Activated CD4-positive, alpha-beta T cell treated with anti-CD3 and anti-CD28 coated beads for 1 hour (primary cell): ENCODE measurements around the gene CCT8L2.
"Not testable (repeated sequence)": the region's sequence is repeated elsewhere in the genome, so short reads cannot be mapped to it uniquely, and the experiment has no call there.

Source experiments
- DNase-seq: peaks from one replicate; pipeline ENCODE4 v3.0.0-alpha.2; 2020

CCT8L2 gene

GRCh38 chr22:16592710-16593109 lies at the start of gene CCT8L2:
Gene CCT8L2, minus strand, starts transcription at chr22:16592810. Its CDS starts 260 bp downstream, at chr22:16592550.
- DNase-seq: not testable (repeated sequence)

GRCh38 chr22:16635442-16635841 lies 42.8 kb upstream of the CCT8L2 start:
- not testable (repeated sequence) for DNase-seq

GRCh38 chr22:16634092-16634491 lies 41.5 kb upstream of the CCT8L2 start:
- not testable (repeated sequence) for DNase-seq

- not testable (repeated sequence) for DNase-seq
These were observed 35.9 kb upstream of the CCT8L2 start for GRCh38 chr22:16628476-16628875.

GRCh38 chr22:16625018-16625417 lies 32.4 kb upstream of the CCT8L2 start:
- DNase-seq: not testable (repeated sequence)

GRCh38 chr22:16623595-16623994 lies 31.0 kb upstream of the CCT8L2 start:
- DNase-seq: not testable (repeated sequence)

- DNase-seq: not testable (repeated sequence)
These were observed 24.9 kb upstream of the CCT8L2 start for GRCh38 chr22:16617516-16617915.

- not testable (repeated sequence) for DNase-seq
These were observed 23.9 kb upstream of the CCT8L2 start for GRCh38 chr22:16616390-16616938.

- not testable (repeated sequence) for DNase-seq
These were observed 23.1 kb upstream of the CCT8L2 start for GRCh38 chr22:16615606-16616245.

- DNase-seq: no peak
These were observed 17.1 kb upstream of the CCT8L2 start for GRCh38 chr22:16609548-16610261.

- no peak for DNase-seq
These were observed 16.3 kb upstream of the CCT8L2 start for GRCh38 chr22:16608931-16609330.

- DNase-seq: not testable (repeated sequence)
These were observed 11.8 kb upstream of the CCT8L2 start for GRCh38 chr22:16604257-16604998.

GRCh38 chr22:16603770-16604242 lies 11.2 kb upstream of the CCT8L2 start:
- DNase-seq: not testable (repeated sequence)

GRCh38 chr22:16603448-16603768 lies 10.8 kb upstream of the CCT8L2 start:
- DNase-seq: no peak

- DNase-seq: not testable (repeated sequence)
These were observed 10.3 kb upstream of the CCT8L2 start for GRCh38 chr22:16602728-16603447.

GRCh38 chr22:16602224-16602727 lies 9.7 kb upstream of the CCT8L2 start:
- not testable (repeated sequence) for DNase-seq

GRCh38 chr22:16601437-16602223 lies 9.0 kb upstream of the CCT8L2 start:
- DNase-seq: no peak

GRCh38 chr22:16600644-16601436 lies 8.2 kb upstream of the CCT8L2 start:
- not testable (repeated sequence) for DNase-seq

GRCh38 chr22:16599648-16600047 lies 7.0 kb upstream of the CCT8L2 start:
- DNase-seq: not testable (repeated sequence)

- not testable (repeated sequence) for DNase-seq
These were observed 2.6 kb upstream of the CCT8L2 start for GRCh38 chr22:16595251-16595650.

GRCh38 chr22:16594026-16594425 lies 1.4 kb upstream of the CCT8L2 start:
- no peak for DNase-seq
